ENCODE measurements around the gene MVB12A. TPM values are rescaled to one million over a fixed set of nuclear protein-coding genes. Genes with fewer than 3 reads are reported as not detected.

MVB12A gene
- total RNA-seq (2021; fragmentation: NEBNext Ultra II Directional; extraction: Animal tissue kit (Norgen Biotek cat#: 25700)), result 36.8 and 37.9 TPM in 2 replicates
- 76.6 and 97.7 TPM in 2 replicates for polyA plus RNA-seq (2011; rRNA removed)
- polyA plus RNA-seq (2011; cell fraction: cytosol; rRNA removed), result 57.3 TPM
- 68.4 TPM for polyA plus RNA-seq (2011; cell fraction: nucleus; rRNA removed)
- polyA plus RNA-seq (2012, experiment 1 of 2), result 22.6 to 49.8 TPM (median 44.7 TPM) in 4 replicates
- polyA plus RNA-seq (2012, experiment 2 of 2), result 58.2 TPM
- 32.8 TPM for polyA plus RNA-seq (2013, experiment 1 of 2)
- 35.2 TPM for polyA plus RNA-seq (2013, experiment 2 of 2)
- 13.8 and 15.3 TPM in 2 replicates for polyA minus RNA-seq (2011; rRNA and poly(A)+ RNA removed)
- polyA minus RNA-seq (2011; cell fraction: cytosol; rRNA and poly(A)+ RNA removed), result 16.6 TPM
- 21.0 TPM for polyA minus RNA-seq (2011; cell fraction: nucleus; rRNA and poly(A)+ RNA removed)
- long read RNA-seq, experiment 1, transcript MVB12A-201 (9 exons, 2,223 nt), result major isoform, 17 of 43 reads
- long read RNA-seq, experiment 1, partial matches to known transcripts, result 16 of 43 reads
- long read RNA-seq, experiment 1, other reads (novel, unspliced or antisense), result 5 of 43 reads
- long read RNA-seq, experiment 2, transcript MVB12A-201 (9 exons, 2,223 nt), result major isoform, 5 of 9 reads
- long read RNA-seq, experiment 2, partial matches to known transcripts, result 3 of 9 reads
- long read RNA-seq, experiment 2, other reads (novel, unspliced or antisense), result 0 of 9 reads

DNA sequence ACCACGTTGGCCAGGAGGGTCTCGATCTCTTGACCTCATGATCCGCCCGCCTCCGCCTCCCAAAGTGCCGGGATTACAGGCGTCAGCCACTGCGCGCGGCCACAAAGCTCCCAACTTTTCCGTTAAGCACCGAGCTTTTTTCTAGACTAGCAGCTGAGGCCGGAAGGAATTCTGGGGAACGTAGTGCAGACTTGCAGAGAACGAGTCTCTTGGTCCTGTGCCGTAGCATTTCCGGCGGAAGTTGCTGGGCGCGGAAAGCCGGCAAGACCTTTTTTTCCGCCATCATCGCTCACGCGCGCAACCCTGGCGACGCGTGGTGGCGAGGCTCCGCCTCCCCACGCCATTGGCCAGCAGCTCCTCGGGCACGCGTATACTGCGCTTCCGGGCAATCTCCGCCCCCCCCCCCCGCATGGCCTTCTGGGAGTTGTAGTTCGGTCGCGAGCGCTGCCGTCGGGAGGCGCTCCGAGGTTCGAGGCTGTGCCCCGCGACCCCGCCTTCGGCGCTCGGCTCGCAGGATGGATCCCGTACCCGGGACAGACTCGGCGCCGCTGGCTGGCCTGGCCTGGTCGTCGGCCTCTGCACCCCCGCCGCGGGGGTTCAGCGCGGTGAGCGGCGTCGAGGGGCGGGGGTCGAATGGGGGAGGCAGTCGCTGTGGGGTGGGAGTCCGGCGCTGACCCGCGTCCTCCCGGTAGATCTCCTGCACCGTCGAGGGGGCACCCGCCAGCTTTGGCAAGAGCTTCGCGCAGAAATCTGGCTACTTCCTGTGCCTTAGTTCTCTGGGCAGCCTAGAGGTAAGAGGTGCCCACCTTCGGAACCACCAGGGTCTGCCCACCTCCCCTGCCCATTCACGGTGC is at the start of gene MVB12A:
TSS of gene MVB12A (plus strand) at position 427 of the 854 bp plus-strand sequence. CDS start at position 516, 89 bp downstream.
- peak within 1 kb of the TSS; percentile 8 to 78 (median 38) for H3K9ac ChIP-seq (replicated peaks in 1 of 4; ENCODE audit: extremely low read depth in 1 of 4, low read depth in 3 of 4, low read length in 3 of 4)
- H2BK120ac ChIP-seq (replicated peaks; ENCODE audit: low read depth, low read length), result peak within 1 kb of the TSS; percentile 21
- H3K4me2 ChIP-seq (ENCODE audit: insufficient read depth in 1 of 2, low read depth in 2 of 2, low read length in 2 of 2), result peak within 1 kb of the TSS; percentile 59 to 76
- peaks cover 0 to 3% (median 0%) of the 10 kb centered on the region in 4 experiments; a peak in 2 of 7 replicates for H3K27me3 ChIP-seq (replicated peaks in 1 of 4; ENCODE audit: control insufficient read depth in 3 of 4, extremely low read depth in 1 of 4, insufficient read depth in 3 of 4, low read length in 3 of 4)
- peak within 1 kb of the TSS; percentile 22; the same call in 1 of the 2 replicates for H2BK12ac ChIP-seq (ENCODE audit: low read depth, low read length)
- WGBS, 2 experiments (ENCODE audit: extremely low coverage in 1 of 2, insufficient coverage in 1 of 2, insufficient read length in 1 of 2, insufficient replicate concordance in 2 of 2, low coverage in 1 of 2, low lambda C conversion rate in 2 of 2, missing lambda C conversion rate in 1 of 2), result 3% methylated on average over 69 of the region's 85 CpGs; no CpG with 5 or more reads in 1 of the 2 experiments
- H3K79me1 ChIP-seq (ENCODE audit: low read depth, low read length), result no peaks in the 10 kb centered on the region
- H4K20me1 ChIP-seq (replicated peaks in 1 of 2; ENCODE audit: control insufficient read depth in 1 of 2, insufficient read depth in 2 of 2, low read length in 2 of 2), result peaks cover 0 to 4% of the 10 kb centered on the region in 2 experiments
- no peaks in the 10 kb centered on the region for H3K36me3 ChIP-seq (ENCODE audit: control insufficient read depth in 2 of 4, insufficient read depth in 4 of 4, low read length in 3 of 4)
- H3K4ac ChIP-seq (replicated peaks; ENCODE audit: insufficient read length, low read depth, low read length), result peak within 1 kb of the TSS; percentile 85
- no peaks in the 10 kb centered on the region for H3K79me2 ChIP-seq (ENCODE audit: control insufficient read depth in 1 of 2, insufficient read depth in 2 of 2, low read length in 2 of 2)
- H2AK5ac ChIP-seq (ENCODE audit: low read depth, low read length), result 0 out of 2 replicates have a peak within 1 kb of the TSS, but pooled peaks have one; percentile 32
- H3K9me3 ChIP-seq (ENCODE audit: insufficient read depth in 2 of 2, low read depth in 1 of 2, low read length in 1 of 2), result no peaks in the 10 kb centered on the region
- H2BK15ac ChIP-seq (ENCODE audit: low read length), result peak within 1 kb of the TSS; percentile 61
- peak within 1 kb of the TSS; percentile 88 for H2AFZ ChIP-seq (ENCODE audit: low read length)
- peak within 1 kb of the TSS; percentile 75; the same call in 1 of the 2 replicates for H4K8ac ChIP-seq (ENCODE audit: extremely low read depth, insufficient read depth, low read length)
- H3K27ac ChIP-seq (ENCODE audit: low read depth, low read length), result peak within 1 kb of the TSS; percentile 62; the same call in 1 of the 2 replicates
- peak within 1 kb of the TSS; percentile 20; the same call in 1 of the 2 replicates for H2BK5ac ChIP-seq (ENCODE audit: low read depth, low read length)
- POLR2A ChIA-PET (ENCODE audit: partially characterized antibody), result interaction anchor here (0.8 to 6.1 kb wide), 10 partner anchors 9 to 85 kb away, joined by 3 to 44 read pairs (median 4); partner anchors contain the start of genes BST2 and CCDC194
- DNase-seq (ENCODE audit: low read depth in 1 of 2, low spot score in 2 of 2) (peak; percentile 90 to 99), FAIRE-seq (peak; percentile 96)
- peak within 1 kb of the TSS; percentile 46 for H4K5ac ChIP-seq (ENCODE audit: insufficient read length, low read depth, low read length)
- H3K18ac ChIP-seq (ENCODE audit: extremely low read depth, low read length), result peak within 1 kb of the TSS; percentile 4; the same call in 1 of the 2 replicates
- CTCF ChIA-PET (ENCODE audit: partially characterized antibody), result interaction anchor here (0.6 to 1.5 kb wide), 7 partner anchors 10 to 72 kb away, joined by 3 to 8 read pairs (median 3); partner anchors contain the start of gene TMEM221
- peak within 1 kb of the TSS; percentile 46 for H3K56ac ChIP-seq (replicated peaks; ENCODE audit: insufficient read length, low read depth, low read length)
- peak within 1 kb of the TSS; percentile 54 for H3K14ac ChIP-seq (ENCODE audit: insufficient read length)
- peaks cover 3 to 15% (median 9%) of the 10 kb centered on the region in 4 experiments for H3K4me1 ChIP-seq (replicated peaks in 1 of 4; ENCODE audit: control insufficient read depth in 3 of 4, insufficient read depth in 4 of 4, low read length in 3 of 4)
- H3K23me2 ChIP-seq (ENCODE audit: low read depth, low read length), result peaks cover 12% of the 10 kb centered on the region
- peak within 1 kb of the TSS; percentile 91 for H4K91ac ChIP-seq (replicated peaks; ENCODE audit: insufficient read length, low read length)
- no peak within 1 kb of the TSS for H2BK20ac ChIP-seq (ENCODE audit: low read length)
- peak within 1 kb of the TSS; percentile 57 to 88 (median 78) for H3K4me3 ChIP-seq (ENCODE audit: extremely low read depth in 1 of 4, insufficient read depth in 2 of 4, low read depth in 3 of 4, low read length in 4 of 4)
- no peak within 1 kb of the TSS for H3K23ac ChIP-seq (ENCODE audit: insufficient read length)
- TF ChIP-seq BCL11A (IDR thresholded peaks at IDR 0.05; ENCODE audit: low read depth in 2 of 2, low read length in 2 of 2), result no peak
- TF ChIP-seq ASH2L (IDR thresholded peaks at IDR 0.05; ENCODE audit: low read length), result no peak
- peak; percentile 96 for TF ChIP-seq GABPA (IDR thresholded peaks at IDR 0.05; ENCODE audit: borderline replicate concordance, insufficient read depth, low read length)
- TF ChIP-seq EP300 (IDR thresholded peaks at IDR 0.05; ENCODE audit: borderline replicate concordance in 1 of 2, low read depth in 2 of 2, low read length in 2 of 2), result peak in 1 of 2 experiments; percentile 6; a peak in 1 of 3 replicates
- TF ChIP-seq HDAC2 (IDR thresholded peaks at IDR 0.05; ENCODE audit: borderline replicate concordance in 1 of 2, low read depth in 2 of 2, low read length in 2 of 2), result 0 out of 4 replicates have a peak, but pooled peaks of 1 of the 2 experiments have one; percentile 48
- TF ChIP-seq POLR2A (IDR thresholded peaks at IDR 0.05; ENCODE audit: control extremely low read depth in 1 of 2, low read depth in 2 of 2, low read length in 2 of 2), result 0 out of 3 replicates have a peak, but pooled peaks of 1 of the 2 experiments have one; percentile 49
